Spleen (tissue), 7 donors: Measurements from ENCODE around the gene PPIC.

Experiments
- POLR2A ChIP-seq, 3 donors: fragments of 450-650 bp; IDR thresholded peaks; one replicate each; pipeline ENCODE4 v1.5.1; 2017; ENCODE audit warnings: antibody characterized with exemption in 3 of 3, mild to moderate bottlenecking in 1 of 3
- POLR2AphosphoS5 ChIP-seq, 3 donors: sonication (generic); formaldehyde crosslinking; IDR thresholded peaks; one replicate each; pipeline ENCODE4 v1.5.1; 2017; ENCODE audit warnings: antibody characterized with exemption in 3 of 3
- TF ChIP-seq, protein P1 (sequence below), 11 experiments: fragments of 200-600 bp in 7 of 11; fragments of 450-650 bp in 4 of 11; sonication (generic) in 4 of 11; IDR thresholded peaks in 8 of 11; conservative IDR thresholded peaks in 3 of 11; 1 replicate in 7 of 11; 2 replicates in 4 of 11; pipeline versions ENCODE4 v1.4.0 to v1.8.0; 2016 to 2021; ENCODE audit warnings: antibody characterized with exemption in 11 of 11, inconsistent platforms in 4 of 11, mild to moderate bottlenecking in 1 of 11
- donor health status: DM: no; HTN: no; CAD: no; lungs with moderate emphysema.
- donor health status: DM: no; HTN: no; CAD: no.
- donor health status: DM: no; HTN: no; CAD: no.

DNA sequence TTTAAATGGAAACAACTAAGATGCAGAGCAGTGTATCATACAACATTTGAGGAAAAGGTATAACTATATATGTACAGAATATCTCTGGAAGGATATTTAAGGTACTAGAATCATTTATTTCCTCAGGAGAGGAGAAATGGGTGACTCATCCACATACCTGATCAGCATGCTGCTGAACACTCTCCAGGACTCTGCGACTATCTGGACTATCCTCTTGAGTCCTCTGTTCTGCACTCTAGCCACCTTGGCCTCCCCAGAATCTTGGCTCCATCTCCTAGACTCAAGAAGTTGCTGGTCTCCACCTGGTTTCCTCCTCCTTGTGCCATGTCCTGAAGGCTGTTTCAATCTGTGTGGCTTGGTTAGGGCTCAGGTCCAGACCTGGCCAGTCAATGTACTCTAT lies 43.7 kb upstream of the PPIC start:
- TF ChIP-seq, protein P1, sequence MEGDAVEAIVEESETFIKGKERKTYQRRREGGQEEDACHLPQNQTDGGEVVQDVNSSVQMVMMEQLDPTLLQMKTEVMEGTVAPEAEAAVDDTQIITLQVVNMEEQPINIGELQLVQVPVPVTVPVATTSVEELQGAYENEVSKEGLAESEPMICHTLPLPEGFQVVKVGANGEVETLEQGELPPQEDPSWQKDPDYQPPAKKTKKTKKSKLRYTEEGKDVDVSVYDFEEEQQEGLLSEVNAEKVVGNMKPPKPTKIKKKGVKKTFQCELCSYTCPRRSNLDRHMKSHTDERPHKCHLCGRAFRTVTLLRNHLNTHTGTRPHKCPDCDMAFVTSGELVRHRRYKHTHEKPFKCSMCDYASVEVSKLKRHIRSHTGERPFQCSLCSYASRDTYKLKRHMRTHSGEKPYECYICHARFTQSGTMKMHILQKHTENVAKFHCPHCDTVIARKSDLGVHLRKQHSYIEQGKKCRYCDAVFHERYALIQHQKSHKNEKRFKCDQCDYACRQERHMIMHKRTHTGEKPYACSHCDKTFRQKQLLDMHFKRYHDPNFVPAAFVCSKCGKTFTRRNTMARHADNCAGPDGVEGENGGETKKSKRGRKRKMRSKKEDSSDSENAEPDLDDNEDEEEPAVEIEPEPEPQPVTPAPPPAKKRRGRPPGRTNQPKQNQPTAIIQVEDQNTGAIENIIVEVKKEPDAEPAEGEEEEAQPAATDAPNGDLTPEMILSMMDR (IDR thresholded peaks at IDR 0.05 in 8 of 11, conservative IDR thresholded peaks at IDR 0.05 in 3 of 11) = no peak
- TF ChIP-seq POLR2A (IDR thresholded peaks at IDR 0.05) = no peak
- no peak for TF ChIP-seq POLR2AphosphoS5 (IDR thresholded peaks at IDR 0.05)
